Limb (tissue), 2 donors: ENCODE results near the gene TBC1D22B.

Experiments used
- DNase-seq, 2 donors: peaks; one replicate each; pipeline ENCODE4 v3.0.0-alpha.2; 2016; ENCODE audit errors: extremely low spot score in 2 of 2

The TBC1D22B gene

GRCh38 chr6:37257634-37258404 lies at the start of gene TBC1D22B, which contains the start of gene TMEM217:
TSS of gene TBC1D22B (plus strand) at chr6:37257772. CDS start at chr6:37257918, 146 bp downstream.
TSS of gene TMEM217 (minus strand) at chr6:37258144. CDS start at chr6:37219030, 39,114 bp downstream.
- DNase-seq: peak; percentile 89 to 94

- peak in 1 of 2 donors; percentile 67 for DNase-seq
Measured at GRCh38 chr6:37207903-37208456, 49.6 kb upstream of the TBC1D22B start.

- no peak for DNase-seq
Measured at GRCh38 chr6:37208793-37209192, 48.8 kb upstream of the TBC1D22B start.

- no peak for DNase-seq
Measured at GRCh38 chr6:37209461-37210205, 47.9 kb upstream of the TBC1D22B start.

GRCh38 chr6:37210313-37210968 lies 47.1 kb upstream of the TBC1D22B start:
- DNase-seq: peak; percentile 85 to 88

GRCh38 chr6:37212268-37212667 lies 45.3 kb upstream of the TBC1D22B start:
- DNase-seq: no peak

DNA sequence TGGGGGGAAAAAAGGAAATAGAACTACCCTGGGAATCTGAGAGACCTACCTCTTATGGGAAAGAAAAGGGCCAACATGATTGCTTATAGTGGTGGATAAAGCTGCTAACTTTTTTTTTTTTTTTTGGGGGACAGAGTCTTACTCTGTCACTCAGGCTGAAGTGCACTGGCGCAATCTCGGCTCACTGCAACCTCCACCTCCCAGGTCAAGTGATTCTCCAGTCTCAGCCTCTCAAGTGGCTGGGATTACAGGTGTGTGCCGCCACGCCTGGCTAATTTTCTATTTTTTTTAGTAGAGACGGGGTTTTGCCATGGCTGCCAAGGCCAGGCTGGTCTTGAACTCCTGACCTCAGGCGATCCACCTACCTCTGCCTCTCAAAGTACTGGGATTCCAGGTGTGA lies 39.5 kb upstream of the TBC1D22B start:
- DNase-seq: no peak

DNA sequence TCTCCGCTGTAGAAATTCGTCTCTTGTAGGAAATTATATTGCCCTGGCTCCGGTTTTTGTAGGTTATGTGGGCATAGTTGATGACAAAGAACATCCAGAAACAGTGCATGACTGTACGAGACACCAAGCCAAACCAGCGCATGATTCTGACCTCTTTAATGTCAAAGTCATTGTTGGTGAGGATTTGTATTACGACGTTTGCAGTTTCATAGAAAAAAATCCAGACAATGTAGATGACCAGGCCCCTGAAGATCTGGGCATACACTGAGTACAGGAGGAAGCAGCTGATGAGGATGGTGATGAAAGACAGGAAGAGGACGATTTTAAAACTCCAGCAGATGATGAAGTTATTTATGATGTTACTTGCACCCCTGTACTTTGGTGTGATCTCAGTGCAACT lies 39.1 kb upstream of the TBC1D22B start:
- DNase-seq: no peak

DNA sequence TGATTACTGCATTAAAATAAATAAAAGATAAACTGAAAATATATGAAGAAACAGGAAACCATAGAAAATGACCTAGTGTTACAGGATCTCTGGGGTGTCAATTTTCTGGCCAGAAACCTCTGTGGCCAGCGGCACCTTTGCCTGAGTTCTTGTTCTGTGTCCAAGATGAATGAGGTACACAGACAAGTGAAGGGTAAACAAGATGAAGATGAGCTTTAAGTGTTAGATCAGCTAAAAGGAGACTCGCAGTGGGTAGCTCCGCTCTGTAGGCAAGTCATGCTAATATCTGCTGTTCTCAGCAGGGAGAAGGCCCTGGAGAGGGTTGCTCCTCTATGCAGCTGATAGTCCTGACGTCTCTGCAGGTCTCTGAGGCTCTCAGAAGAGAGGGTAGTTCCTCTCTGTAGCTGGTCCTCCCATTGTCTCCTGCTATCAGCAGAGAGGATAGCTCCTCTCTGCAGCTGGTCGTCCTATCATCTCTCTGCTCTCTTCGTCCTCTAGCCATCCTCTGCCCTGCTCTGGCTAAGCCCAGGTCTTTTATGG lies 35.9 kb upstream of the TBC1D22B start:
- no peak for DNase-seq

GRCh38 chr6:37222125-37222967 lies 35.2 kb upstream of the TBC1D22B start:
- DNase-seq: peak; percentile 84 to 87

DNA sequence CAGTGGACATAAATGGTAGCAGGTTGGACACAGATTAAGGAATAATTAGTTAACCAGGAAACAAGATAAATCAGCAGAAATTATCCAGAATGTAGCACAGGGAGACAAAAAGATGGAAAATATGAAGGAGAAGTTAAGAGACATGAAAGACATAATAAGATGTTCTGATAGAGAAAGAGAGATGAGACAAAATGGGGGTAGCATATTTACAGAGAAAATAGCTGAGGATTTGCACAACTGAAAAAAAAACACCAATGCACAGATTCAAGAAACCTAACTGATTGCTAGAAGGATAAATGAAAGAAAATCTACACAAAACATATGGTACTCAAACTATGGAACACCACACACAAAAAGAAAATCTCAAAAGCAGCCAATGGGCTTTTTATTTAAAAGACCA lies 34.6 kb upstream of the TBC1D22B start:
- no peak for DNase-seq

DNA sequence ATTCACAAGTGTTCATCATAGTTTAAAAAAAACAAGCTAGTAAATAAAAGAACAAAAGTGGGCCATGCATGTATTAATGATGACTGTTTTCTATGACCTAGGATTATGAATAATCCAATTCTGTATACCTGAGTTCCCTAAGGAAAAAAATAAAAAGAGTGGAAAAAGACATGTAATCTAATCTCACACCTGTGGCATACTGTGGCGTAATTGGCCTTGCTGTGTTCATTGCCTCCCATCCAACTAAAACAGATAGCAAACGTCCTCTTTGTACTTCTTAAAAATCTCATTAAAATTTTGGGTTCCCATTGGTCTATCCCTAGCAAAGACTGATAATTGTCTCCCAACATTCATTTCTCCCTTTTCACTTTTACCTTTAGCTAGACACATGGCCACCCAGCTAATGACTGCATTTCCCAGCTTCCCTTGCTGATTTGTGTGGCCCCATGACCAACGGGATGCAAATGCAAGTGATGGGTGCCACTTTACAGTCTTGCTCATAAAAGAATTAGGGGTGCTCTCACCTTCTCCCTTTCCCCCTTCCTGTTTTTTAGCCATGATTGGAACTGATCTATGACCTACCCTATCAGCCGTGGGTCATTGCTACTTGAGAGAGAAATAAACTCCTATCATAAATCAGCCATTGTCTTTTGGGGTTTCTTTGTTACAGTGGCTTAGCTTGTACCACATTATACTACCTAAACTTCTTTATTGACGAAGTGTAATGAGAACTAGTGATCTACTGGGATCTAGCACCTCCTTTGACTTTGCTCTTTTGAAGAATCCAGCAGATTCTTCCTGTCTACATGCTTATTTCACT lies 32.0 kb upstream of the TBC1D22B start:
- DNase-seq: no peak

GRCh38 chr6:37230104-37230503 lies 27.5 kb upstream of the TBC1D22B start:
- no peak for DNase-seq

- no peak for DNase-seq
Measured at GRCh38 chr6:37232430-37233017, 25.0 kb upstream of the TBC1D22B start.

DNA sequence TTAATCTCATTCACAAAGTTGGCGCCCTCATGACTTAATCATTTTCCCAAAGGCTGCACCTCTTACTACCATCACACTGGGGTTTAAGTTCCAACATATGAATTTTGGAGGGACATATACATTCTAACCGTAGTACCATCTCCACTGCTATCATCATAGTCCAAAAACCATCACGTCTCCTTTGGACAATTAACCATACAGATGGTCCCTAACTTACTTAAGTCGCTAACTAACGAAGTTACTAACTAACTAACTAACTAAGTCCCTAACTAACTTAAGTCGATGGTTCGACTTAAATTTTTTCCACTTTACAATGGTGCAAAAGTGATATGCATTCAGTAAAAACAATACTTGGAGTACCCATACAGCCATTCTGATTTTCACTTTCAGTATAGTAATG lies 24.0 kb upstream of the TBC1D22B start:
- DNase-seq: no peak

DNA sequence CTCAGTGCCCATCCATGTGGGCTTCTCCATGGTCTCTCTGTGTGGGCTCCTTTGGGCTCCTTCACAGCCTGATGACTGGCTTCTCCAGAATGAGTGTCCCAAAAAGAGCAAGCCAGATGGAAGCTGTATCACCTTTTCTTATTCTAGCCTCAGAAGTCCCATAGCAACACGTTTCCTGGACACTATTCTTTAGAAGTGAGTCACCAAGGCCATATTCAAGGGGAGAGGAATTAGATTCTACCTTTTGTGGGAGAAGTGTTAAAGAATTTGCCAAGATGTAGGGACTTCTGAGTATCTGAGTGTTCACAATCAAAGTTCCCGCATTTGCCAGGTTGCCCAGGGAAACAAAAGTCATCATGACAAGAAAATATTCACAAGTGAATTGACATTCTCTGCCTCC lies 20.7 kb upstream of the TBC1D22B start:
- no peak for DNase-seq

GRCh38 chr6:37237789-37238188 lies 19.8 kb upstream of the TBC1D22B start:
- DNase-seq: no peak

GRCh38 chr6:37238381-37238780 lies 19.2 kb upstream of the TBC1D22B start:
- DNase-seq: no peak

DNA sequence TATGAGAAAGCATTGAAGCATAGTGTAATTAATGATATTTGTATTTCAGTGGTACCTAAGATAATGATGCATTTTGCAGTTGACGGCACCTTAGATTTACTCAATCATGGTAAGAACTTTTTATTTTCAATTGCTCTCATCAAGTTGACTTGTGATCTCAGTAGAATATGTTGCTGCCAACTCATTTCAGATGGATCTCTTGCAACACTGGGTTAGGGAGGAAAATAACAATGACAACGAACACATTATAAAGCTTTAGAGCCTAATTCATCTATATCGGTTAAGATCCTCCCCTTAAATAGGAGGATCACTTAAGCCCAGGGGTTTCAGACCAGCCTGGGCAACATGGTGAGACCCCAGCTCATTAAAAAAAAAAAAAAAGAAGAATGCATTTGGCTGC lies 18.0 kb upstream of the TBC1D22B start:
- no peak for DNase-seq
